HEK293T (cell line): ENCODE results near the gene TLCD1.

Experiments
- CTCF ChIA-PET: fragments of 350-600 bp; formaldehyde crosslinking; extraction: SDS; loops from one replicate; lab custom pipeline; 2021; ENCODE audit warnings: antibody characterized with exemption, inconsistent platforms; lab: Yijun Ruan, JAX
- POLR2A ChIA-PET: fragments of 350-600 bp; formaldehyde crosslinking; extraction: SDS; loops from one replicate; lab custom pipeline; 2020; ENCODE audit warnings: antibody characterized with exemption, inconsistent platforms; lab: Yijun Ruan, JAX
- DNase-seq: peaks from one replicate; pipeline ENCODE4 v3.0.0; 2012; ENCODE audit warnings: mixed read lengths; ENCODE audit errors: extremely low spot score
- ARNT ChIP-seq: fragments of 450-650 bp; IDR thresholded peaks from 2 replicates; pipeline ENCODE4 v1.6.1; 2017; ENCODE audit warnings: mild to moderate bottlenecking
- BHLHE40 ChIP-seq: fragments of 450-650 bp; IDR thresholded peaks from 2 replicates; pipeline ENCODE4 v1.6.1; 2016; ENCODE audit warnings: mild to moderate bottlenecking, moderate library complexity, borderline replicate concordance
- CTBP1 ChIP-seq: fragments of 450-650 bp; IDR thresholded peaks from 2 replicates; pipeline ENCODE4 v1.6.1; 2016; ENCODE audit warnings: borderline replicate concordance
- ELF4 ChIP-seq: fragments of 450-650 bp; IDR thresholded peaks from 2 replicates; pipeline ENCODE4 v1.6.1; 2017; ENCODE audit warnings: antibody characterized with exemption
- FOXA1 ChIP-seq: fragments of 450-650 bp; IDR thresholded peaks from 2 replicates; pipeline ENCODE4 v1.6.1; 2016; ENCODE audit warnings: mild to moderate bottlenecking
- FOXK2 ChIP-seq: fragments of 450-650 bp; IDR thresholded peaks from 2 replicates; pipeline ENCODE4 v1.6.1; 2016; ENCODE audit warnings: mild to moderate bottlenecking
- FOXM1 ChIP-seq: fragments of 450-650 bp; IDR thresholded peaks from 2 replicates; pipeline ENCODE4 v1.6.1; 2017; ENCODE audit warnings: mild to moderate bottlenecking, borderline replicate concordance
- HDGF ChIP-seq: fragments of 450-650 bp; IDR thresholded peaks from 2 replicates; pipeline ENCODE4 v1.6.1; 2017; ENCODE audit warnings: antibody characterized with exemption, borderline replicate concordance
- L3MBTL2 ChIP-seq: fragments of 450-650 bp; conservative IDR thresholded peaks from 2 replicates; pipeline ENCODE4 v1.6.1; 2016; ENCODE audit warnings: mild to moderate bottlenecking
- LEF1 ChIP-seq: fragments of 450-650 bp; IDR thresholded peaks from 2 replicates; pipeline ENCODE4 v1.6.1; 2017; ENCODE audit warnings: mild to moderate bottlenecking, borderline replicate concordance
- NFRKB ChIP-seq: fragments of 450-650 bp; IDR thresholded peaks from 2 replicates; pipeline ENCODE4 v1.6.1; 2016; ENCODE audit warnings: mild to moderate bottlenecking, moderate library complexity
- SP1 ChIP-seq: fragments of 450-650 bp; IDR thresholded peaks from 2 replicates; pipeline ENCODE4 v1.6.1; 2017
- SUZ12 ChIP-seq: fragments of 450-650 bp; IDR thresholded peaks from 2 replicates; pipeline ENCODE4 v1.6.1; 2016; ENCODE audit warnings: mild to moderate bottlenecking
- TARDBP ChIP-seq: fragments of 450-650 bp; IDR thresholded peaks from 2 replicates; pipeline ENCODE4 v1.6.1; 2016
- ZNF384 ChIP-seq: fragments of 450-650 bp; IDR thresholded peaks from 2 replicates; pipeline ENCODE4 v1.6.1; 2016
- TF ChIP-seq, protein P1 (sequence below): fragments of 450-650 bp; IDR thresholded peaks from 2 replicates; pipeline ENCODE4 v1.6.1; 2016

TLCD1 gene

GRCh38 chr17:28712032-28712704, 13.9 kb downstream of the TLCD1 start:
- TF ChIP-seq LEF1: no peak
- no peak for TF ChIP-seq FOXA1
- no peak for TF ChIP-seq BHLHE40
- TF ChIP-seq FOXM1: no peak
- no peak for TF ChIP-seq ZNF384
- no peak for TF ChIP-seq NFRKB
- TF ChIP-seq CTBP1: no peak
- TF ChIP-seq HDGF: no peak
- TF ChIP-seq SP1: no peak
- no peak for TF ChIP-seq SUZ12
- TF ChIP-seq ARNT: no peak
- TF ChIP-seq TARDBP: no peak
- no peak; the same call in 1 of the 2 replicates for TF ChIP-seq L3MBTL2
- TF ChIP-seq FOXK2: no peak
- no peak for TF ChIP-seq ELF4
- CTCF ChIA-PET: interaction anchor here (0.8 to 2.8 kb wide), 4 partner anchors 10 to 68 kb away, joined by 3 to 14 read pairs (median 6); partner anchors contain the start of genes BLTP2 and TLCD1
- POLR2A ChIA-PET: interaction anchor here (1.0 to 15.7 kb wide), 5 partner anchors 10 to 68 kb away, joined by 4 to 309 read pairs (median 5); partner anchors contain the start of genes BLTP2, NEK8, RPL23A and TLCD1
- DNase-seq: peak; percentile 16

- DNase-seq: peak; percentile 18
- CTCF ChIA-PET: interaction anchor here (1.3 to 2.8 kb wide), 3 partner anchors 10 to 67 kb away, joined by 3 to 14 read pairs (median 10); partner anchors contain the start of genes BLTP2 and TLCD1
- POLR2A ChIA-PET: interaction anchor here (0.7 to 15.7 kb wide), 16 partner anchors 10 to 240 kb away, joined by 3 to 309 read pairs (median 4); partner anchors contain the start of genes BLTP2, NEK8, PHF12 and RPL23A
- no peak for TF ChIP-seq TARDBP
- TF ChIP-seq ELF4: no peak
- TF ChIP-seq, protein P1, sequence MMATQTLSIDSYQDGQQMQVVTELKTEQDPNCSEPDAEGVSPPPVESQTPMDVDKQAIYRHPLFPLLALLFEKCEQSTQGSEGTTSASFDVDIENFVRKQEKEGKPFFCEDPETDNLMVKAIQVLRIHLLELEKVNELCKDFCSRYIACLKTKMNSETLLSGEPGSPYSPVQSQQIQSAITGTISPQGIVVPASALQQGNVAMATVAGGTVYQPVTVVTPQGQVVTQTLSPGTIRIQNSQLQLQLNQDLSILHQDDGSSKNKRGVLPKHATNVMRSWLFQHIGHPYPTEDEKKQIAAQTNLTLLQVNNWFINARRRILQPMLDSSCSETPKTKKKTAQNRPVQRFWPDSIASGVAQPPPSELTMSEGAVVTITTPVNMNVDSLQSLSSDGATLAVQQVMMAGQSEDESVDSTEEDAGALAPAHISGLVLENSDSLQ: no peak
- TF ChIP-seq NFRKB: no peak
Measured at GRCh38 chr17:28711723-28712031, 14.4 kb downstream of the TLCD1 start, which contains the start of gene PROCA1. TSS of gene PROCA1 (minus strand) at chr17:28711888. CDS start at chr17:28711660, 228 bp downstream.

GRCh38 chr17:28710861-28711722, 14.9 kb downstream of the TLCD1 start:
- ChIA-PET POLR2A (interaction anchor here (0.7 to 15.7 kb wide), 18 partner anchors 9 to 241 kb away, joined by 3 to 309 read pairs (median 4); partner anchors contain the start of genes BLTP2, FAM222B, NEK8 and PHF12), CTCF (interaction anchor here (0.7 to 2.8 kb wide), 6 partner anchors 8 to 122 kb away, joined by 3 to 14 read pairs (median 4); partner anchors contain the start of genes RPL23A and TLCD1)
- peak; percentile 85 for DNase-seq
- TF ChIP-seq L3MBTL2: peak; percentile 94
- no peak for TF ChIP-seq FOXK2
- 0 out of 2 replicates have a peak, but pooled peaks have one; percentile 34 for TF ChIP-seq ELF4
- TF ChIP-seq ARNT: no peak

GRCh38 chr17:28707339-28707720, 18.7 kb downstream of the TLCD1 start:
- DNase-seq: no peak
- ChIA-PET CTCF (interaction anchor here (1.1 kb wide), 1 partner anchor 18 kb away, joined by 3 read pairs; no protein-coding TSS in a partner anchor), POLR2A (interaction anchor here (15.7 kb wide), 1 partner anchor 17 kb away, joined by 309 read pairs; the partner anchor contains the start of genes NEK8, RPL23A and TLCD1)
- TF ChIP-seq NFRKB: no peak
- no peak for TF ChIP-seq ARNT

DNA sequence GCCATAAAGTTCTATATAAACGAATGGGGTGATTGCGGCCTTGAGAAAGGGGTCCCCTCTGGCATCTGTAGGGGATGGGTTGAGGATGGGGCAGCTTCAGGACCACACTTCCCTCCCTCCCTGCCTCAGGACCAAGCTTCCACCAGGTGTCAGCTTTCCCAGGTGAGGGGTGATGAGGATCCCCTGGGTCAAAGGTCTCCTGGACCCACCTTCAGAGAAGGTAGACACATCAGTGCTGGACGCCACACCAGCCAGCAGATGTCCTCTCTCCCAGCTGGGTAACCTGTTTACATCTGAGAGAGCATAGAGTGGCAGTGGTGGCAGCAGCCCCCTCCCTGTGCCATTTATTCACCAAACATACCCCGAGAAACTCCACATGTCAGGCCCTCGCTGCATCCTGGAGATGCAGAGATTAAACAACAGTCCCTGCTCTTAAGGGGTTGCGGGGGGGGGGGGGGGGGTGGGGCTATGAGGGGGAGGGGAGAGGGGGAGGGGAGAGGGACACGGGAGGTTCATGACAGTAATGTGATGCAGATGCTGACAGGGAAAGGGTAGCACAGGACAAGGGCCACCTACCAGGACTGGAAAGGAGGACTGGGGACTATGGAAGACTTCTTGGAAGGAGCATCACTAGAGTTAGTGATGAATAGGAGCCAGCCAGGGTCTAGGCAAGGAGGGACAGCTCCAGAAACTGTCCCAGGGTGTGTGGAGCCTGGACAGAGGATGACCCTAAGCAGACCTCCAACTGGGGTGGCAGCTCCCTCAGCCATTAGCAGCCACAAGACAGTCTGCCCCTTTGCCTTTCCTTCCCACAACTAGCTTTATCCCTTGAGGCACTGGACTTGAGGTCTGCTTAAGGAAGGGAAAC, 19.3 kb downstream of the TLCD1 start:
- CTCF ChIA-PET: interaction anchor here (1.1 kb wide), 1 partner anchor 18 kb away, joined by 3 read pairs; no protein-coding TSS in a partner anchor
- no peak for DNase-seq
- POLR2A ChIA-PET: interaction anchor here (1.1 to 15.7 kb wide), 3 partner anchors 9 to 45 kb away, joined by 3 to 309 read pairs (median 3); partner anchors contain the start of genes NEK8, RPL23A, SDF2 and SUPT6H
- TF ChIP-seq L3MBTL2 (no peak), HDGF (no peak), ELF4 (no peak), TARDBP (no peak), SUZ12 (no peak), NFRKB (no peak), LEF1 (no peak), ARNT (no peak)

GRCh38 chr17:28705728-28706334, 20.2 kb downstream of the TLCD1 start:
- TF ChIP-seq BHLHE40 (no peak), SUZ12 (no peak), ELF4 (no peak)
- ChIA-PET POLR2A (interaction anchor here (1.1 to 15.7 kb wide), 3 partner anchors 10 to 44 kb away, joined by 3 to 309 read pairs (median 3); partner anchors contain the start of genes NEK8, RPL23A, SDF2 and SUPT6H), CTCF (interaction anchor here (0.6 kb wide), 1 partner anchor 22 kb away, joined by 3 read pairs; no protein-coding TSS in a partner anchor)
- no peak for DNase-seq
